Esophagus (tissue), 2 donors: ENCODE measurements around the gene C1QTNF2. TPM values are rescaled to one million over a fixed set of nuclear protein-coding genes. Genes with fewer than 3 reads are reported as not detected.

ENCODE experiments used
- polyA plus RNA-seq, 2 donors: library from polyadenylated mRNA; stranded (reverse); fragments of 200-250 nt; gene quantifications; one replicate each; pipeline ENCODE4 v1.2.3, GENCODE V29; 2013
- donor health status: healthy with polysubstance abuse.
- donor health status: Bipolar disorder and iron deficiency.

C1QTNF2 gene
- polyA plus RNA-seq, 2 donors, result 0.53 to 0.69 TPM

Other genes starting within 250 kb of the C1QTNF2 start
- 1 to 10 TPM; 1.1 to 1.8 TPM for gene FABP6, start 141.1 kb downstream of the C1QTNF2 start, polyA plus RNA-seq
- gene CCNJL, start 58.1 kb downstream of the C1QTNF2 start, polyA plus RNA-seq, result under 1 TPM; 0.44 to 0.59 TPM
- 1 to 10 TPM in 1 of 2 donors, under 1 TPM in 1; 0.93 to 1.9 TPM for gene FAM200C, start 29.4 kb upstream of the C1QTNF2 start, polyA plus RNA-seq
- gene SLU7, start 48.5 kb upstream of the C1QTNF2 start, polyA plus RNA-seq, result 10 to 100 TPM; 22.8 to 23.9 TPM
- 100 to 1,000 TPM in 1 of 2 donors, 10 to 100 TPM in 1; 96.5 to 118 TPM for gene PTTG1, start 51.2 kb upstream of the C1QTNF2 start, polyA plus RNA-seq